GM19043 (cell line): ENCODE data around the gene ROCK2.
A peak's percentile ranks its signal among the peaks of the same experiment; 100 is the strongest.

Experiments used
- ATAC-seq: cut with Tn5 transposase; IDR thresholded peaks from one replicate; pipeline ENCODE4 v1.9.1; 2021; ENCODE audit warnings: low read depth; ENCODE audit not compliant: unreplicated experiment

Gene ROCK2

GRCh38 chr2:11368059-11368572, 23.7 kb upstream of the ROCK2 start:
- ATAC-seq: no peak

- ATAC-seq: no peak
These were observed 22.8 kb upstream of the ROCK2 start for GRCh38 chr2:11367170-11367730.

- ATAC-seq: no peak
These were observed 21.9 kb upstream of the ROCK2 start for GRCh38 chr2:11366326-11366741.

- no peak for ATAC-seq
These were observed 20.9 kb upstream of the ROCK2 start for GRCh38 chr2:11365096-11365879.

- ATAC-seq: no peak
These were observed 20.1 kb upstream of the ROCK2 start for GRCh38 chr2:11364565-11364887.

GRCh38 chr2:11363868-11364564, 19.6 kb upstream of the ROCK2 start:
- ATAC-seq: no peak

- no peak for ATAC-seq
These were observed 15.4 kb upstream of the ROCK2 start for GRCh38 chr2:11359865-11360264.

- ATAC-seq: no peak
These were observed 13.1 kb upstream of the ROCK2 start for GRCh38 chr2:11357428-11357972.

GRCh38 chr2:11356764-11357163, 12.3 kb upstream of the ROCK2 start:
- ATAC-seq: no peak

- no peak for ATAC-seq
These were observed 11.0 kb upstream of the ROCK2 start for GRCh38 chr2:11355194-11356053.

- ATAC-seq: no peak
These were observed 10.1 kb upstream of the ROCK2 start for GRCh38 chr2:11354363-11355154.

- no peak for ATAC-seq
These were observed 8.5 kb upstream of the ROCK2 start for GRCh38 chr2:11352781-11353537.

- ATAC-seq: no peak
These were observed 3.8 kb upstream of the ROCK2 start for GRCh38 chr2:11348209-11348749.

- no peak for ATAC-seq
These were observed 3.0 kb upstream of the ROCK2 start for GRCh38 chr2:11347403-11347959.

- no peak for ATAC-seq
These were observed 1.6 kb upstream of the ROCK2 start for GRCh38 chr2:11346023-11346482.

- ATAC-seq: peak; percentile 23
These were observed 681 bp upstream of the ROCK2 start for GRCh38 chr2:11344956-11345677.

- peak; percentile 33 for ATAC-seq
These were observed 640 bp downstream of the ROCK2 start for GRCh38 chr2:11343650-11344341.
